ENCODE data around the gene CLIP3. TPM values are rescaled to one million over a fixed set of nuclear protein-coding genes. Genes with fewer than 3 reads are reported as not detected.

CLIP3 gene
- total and polyA plus RNA-seq, 9 of the 15 experiments (the other 6 are each of a cell fraction or from before 2014, with no cell fraction given): 0.01 to 0.50 (median 0.15) TPM; not detected in 1

DNA sequence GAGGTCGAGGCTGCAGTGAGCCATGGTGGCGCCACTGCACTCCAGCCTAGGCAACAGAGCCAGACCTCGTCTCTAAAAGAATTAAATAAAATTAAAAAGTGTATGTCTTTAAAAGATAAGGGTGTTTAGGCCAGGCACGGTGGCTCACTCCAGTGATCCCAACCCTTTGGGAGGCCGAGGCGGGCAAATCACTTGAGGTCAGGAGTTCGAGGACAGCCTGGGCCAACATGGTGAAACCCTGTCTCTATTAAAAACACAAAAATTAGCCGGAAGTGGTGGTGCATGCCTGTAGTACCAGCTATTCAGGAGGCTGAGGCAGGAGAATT, 45.1 kb downstream of the CLIP3 start:
- Histone ChIP-seq H3K9ac (ENCODE audit: insufficient read depth in 1 of 2, low read depth in 2 of 2, low read length in 2 of 2) (peak overlapping the region in 1 of 2 experiments; percentile 78; a peak in 2 of 4 replicates), H3K79me2 (ENCODE audit: control insufficient read depth, insufficient read depth, low read length) (no peaks in the 10 kb centered on the region), H2AFZ (ENCODE audit: low read depth, low read length) (no peak overlapping the region), H3K4me3 (peak overlapping the region; percentile 22; the same call in 1 of the 2 replicates), H4K20me1 (replicated peaks; ENCODE audit: control insufficient read depth, insufficient read depth, low read length) (no peaks in the 10 kb centered on the region), H3K9me1 (ENCODE audit: control insufficient read depth, insufficient read depth, low read length) (no peaks in the 10 kb centered on the region), H3K4me1 (replicated peaks in 1 of 2; ENCODE audit: control insufficient read depth in 2 of 2, insufficient read depth in 2 of 2, low read length in 2 of 2) (peaks cover 0 to 12% of the 10 kb centered on the region in 2 experiments; a peak in 2 of 5 replicates), H3K27ac (ENCODE audit: extremely low read depth, low read depth, low read length) (no peak overlapping the region), H3K27me3 (ENCODE audit: control insufficient read depth in 2 of 2, insufficient read depth in 2 of 2, low read length in 2 of 2) (peaks cover 10 to 36% of the 10 kb centered on the region in 2 experiments; a peak in 4 of 5 replicates), H3K36me3 (ENCODE audit: control insufficient read depth, insufficient read depth, low read length) (no peaks in the 10 kb centered on the region), H3K4me2 (ENCODE audit: insufficient read depth, low read length) (no peak overlapping the region), H3K9me3 (replicated peaks; ENCODE audit: control insufficient read depth, insufficient read depth, low read depth, low read length) (peaks cover 3% of the 10 kb centered on the region)
- WGBS (ENCODE audit: insufficient coverage, low coverage, missing lambda C conversion rate): 9% methylated on average over 8 of the region's 8 CpGs
- no peak for ATAC-seq
- no peak for TF ChIP-seq LARP7 (IDR thresholded peaks at IDR 0.05)
- TF ChIP-seq FOXJ2 (tag; IDR thresholded peaks at IDR 0.05): no peak
- no peak for TF ChIP-seq NFIC (IDR thresholded peaks at IDR 0.05)
- TF ChIP-seq CHCHD3 (CRISPR knock-in tag; IDR thresholded peaks at IDR 0.05): no peak
- no peak for TF ChIP-seq ZNF408 (CRISPR knock-in tag; IDR thresholded peaks at IDR 0.05; ENCODE audit: low read depth)
- no peak for TF ChIP-seq TRIM28 (IDR thresholded peaks at IDR 0.05)
- no peak for TF ChIP-seq ELF4 (CRISPR knock-in tag; IDR thresholded peaks at IDR 0.05)
- TF ChIP-seq, protein P1, sequence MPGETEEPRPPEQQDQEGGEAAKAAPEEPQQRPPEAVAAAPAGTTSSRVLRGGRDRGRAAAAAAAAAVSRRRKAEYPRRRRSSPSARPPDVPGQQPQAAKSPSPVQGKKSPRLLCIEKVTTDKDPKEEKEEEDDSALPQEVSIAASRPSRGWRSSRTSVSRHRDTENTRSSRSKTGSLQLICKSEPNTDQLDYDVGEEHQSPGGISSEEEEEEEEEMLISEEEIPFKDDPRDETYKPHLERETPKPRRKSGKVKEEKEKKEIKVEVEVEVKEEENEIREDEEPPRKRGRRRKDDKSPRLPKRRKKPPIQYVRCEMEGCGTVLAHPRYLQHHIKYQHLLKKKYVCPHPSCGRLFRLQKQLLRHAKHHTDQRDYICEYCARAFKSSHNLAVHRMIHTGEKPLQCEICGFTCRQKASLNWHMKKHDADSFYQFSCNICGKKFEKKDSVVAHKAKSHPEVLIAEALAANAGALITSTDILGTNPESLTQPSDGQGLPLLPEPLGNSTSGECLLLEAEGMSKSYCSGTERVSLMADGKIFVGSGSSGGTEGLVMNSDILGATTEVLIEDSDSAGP (CRISPR knock-in tag; IDR thresholded peaks at IDR 0.05): no peak
- no peak for TF ChIP-seq ZNF436 (CRISPR knock-in tag; IDR thresholded peaks at IDR 0.05)
- no peak for TF ChIP-seq PATZ1 (CRISPR knock-in tag; IDR thresholded peaks at IDR 0.05; ENCODE audit: borderline replicate concordance)
- no peak for TF ChIP-seq ZNF395 (CRISPR knock-in tag; IDR thresholded peaks at IDR 0.05)
- TF ChIP-seq ZFX (CRISPR knock-in tag; IDR thresholded peaks at IDR 0.05): no peak
- TF ChIP-seq ZNF584 (CRISPR knock-in tag; IDR thresholded peaks at IDR 0.05; ENCODE audit: low read depth): no peak
- DNase-seq (ENCODE audit: extremely low read depth in 1 of 4, low spot score in 3 of 4): peak in 1 of 4 experiments; percentile 19
- POLR2A ChIA-PET: no interaction called here
- in situ Hi-C loops (cut with MboI): no loop called here
- intact Hi-C loops (cut with micrococcal nuclease): no loop called here
- CTCF ChIA-PET (ENCODE audit: low intra/inter-chr PET ratio): no interaction called here
- no TSS peak for BruUV-seq (replicated peaks)
- FAIRE-seq: no peak

Data from K562 (cell line).